ENCODE measurements around the gene FAH. TPM values are rescaled to one million over a fixed set of nuclear protein-coding genes. Genes with fewer than 3 reads are reported as not detected.

The FAH gene
- total and polyA plus RNA-seq, 5 experiments from 2014 or later: 5.3 to 9.3 (median 6.2) TPM

GRCh38 chr15:80194186-80194585, 41.4 kb downstream of the FAH start:
- Mint-ChIP-seq H3K4me1 (no peaks in the 10 kb centered on the region), H3K27ac (no peak overlapping the region), H3K27me3 (peaks cover 0 to 9% (median 0%) of the 10 kb centered on the region in 5 donors), H3K36me3 (no peaks in the 10 kb centered on the region), H3K4me3 (no peak overlapping the region), H3K9me3 (no peaks in the 10 kb centered on the region)
- ATAC-seq (no peak), DNase-seq (no peak)
- POLR2A ChIA-PET: no interaction called here

- H3K27me3 Mint-ChIP-seq: peaks cover 0 to 17% (median 3%) of the 10 kb centered on the region in 5 donors
- no peaks in the 10 kb centered on the region for H3K36me3 Mint-ChIP-seq
- H3K4me3 Mint-ChIP-seq: no peak overlapping the region
- ATAC-seq (no peak), DNase-seq (no peak)
- POLR2A ChIA-PET: no interaction called here
- no peak overlapping the region for H3K27ac Mint-ChIP-seq
- H3K4me1 Mint-ChIP-seq: no peaks in the 10 kb centered on the region
- H3K9me3 Mint-ChIP-seq: no peaks in the 10 kb centered on the region
Measured at GRCh38 chr15:80194914-80195313, 42.1 kb downstream of the FAH start.

- no peaks in the 10 kb centered on the region for H3K9me3 Mint-ChIP-seq
- no peaks in the 10 kb centered on the region for H3K36me3 Mint-ChIP-seq
- H3K4me1 Mint-ChIP-seq: no peaks in the 10 kb centered on the region
- H3K27ac Mint-ChIP-seq: no peak overlapping the region
- H3K27me3 Mint-ChIP-seq: peaks cover 7 to 32% (median 14%) of the 10 kb centered on the region in 5 donors
- no peak overlapping the region for H3K4me3 Mint-ChIP-seq
- POLR2A ChIA-PET: no interaction called here
- no peak for ATAC-seq
- DNase-seq: no peak
Measured at GRCh38 chr15:80199366-80199765, 46.6 kb downstream of the FAH start.

- Mint-ChIP-seq H3K27me3 (peaks cover 7 to 32% (median 15%) of the 10 kb centered on the region in 5 donors), H3K9me3 (no peaks in the 10 kb centered on the region), H3K4me1 (no peaks in the 10 kb centered on the region), H3K36me3 (no peaks in the 10 kb centered on the region), H3K27ac (no peak overlapping the region), H3K4me3 (no peak overlapping the region)
- no peak for DNase-seq
- ATAC-seq: no peak
- POLR2A ChIA-PET: no interaction called here
Measured at GRCh38 chr15:80199869-80200268, 47.1 kb downstream of the FAH start.

- peaks cover 7 to 44% (median 16%) of the 10 kb centered on the region in 5 donors for H3K27me3 Mint-ChIP-seq
- H3K27ac Mint-ChIP-seq: no peak overlapping the region
- ATAC-seq: no peak
- H3K36me3 Mint-ChIP-seq: no peaks in the 10 kb centered on the region
- no peak for DNase-seq
- POLR2A ChIA-PET: no interaction called here
- H3K4me3 Mint-ChIP-seq: no peak overlapping the region
- H3K9me3 Mint-ChIP-seq: no peaks in the 10 kb centered on the region
- no peaks in the 10 kb centered on the region for H3K4me1 Mint-ChIP-seq
Measured at GRCh38 chr15:80201256-80202015, 48.6 kb downstream of the FAH start.

- POLR2A ChIA-PET: no interaction called here
- H3K27ac Mint-ChIP-seq: no peak overlapping the region
- H3K36me3 Mint-ChIP-seq: no peaks in the 10 kb centered on the region
- no peak for ATAC-seq
- no peaks in the 10 kb centered on the region for H3K9me3 Mint-ChIP-seq
- DNase-seq: no peak
- H3K27me3 Mint-ChIP-seq: peaks cover 9 to 49% (median 18%) of the 10 kb centered on the region in 5 donors
- no peak overlapping the region for H3K4me3 Mint-ChIP-seq
- H3K4me1 Mint-ChIP-seq: no peaks in the 10 kb centered on the region
Measured at GRCh38 chr15:80202016-80202315, 49.2 kb downstream of the FAH start.

GRCh38 chr15:80202641-80203360, 50.0 kb downstream of the FAH start:
- no peaks in the 10 kb centered on the region for H3K36me3 Mint-ChIP-seq

GRCh38 chr15:80203361-80203885, 50.6 kb downstream of the FAH start:
- no peaks in the 10 kb centered on the region for H3K9me3 Mint-ChIP-seq
- POLR2A ChIA-PET: no interaction called here
- ATAC-seq (no peak), DNase-seq (no peak)
- H3K36me3 Mint-ChIP-seq: no peaks in the 10 kb centered on the region
- H3K4me1 Mint-ChIP-seq: no peaks in the 10 kb centered on the region
- H3K27ac Mint-ChIP-seq: no peak overlapping the region
- H3K27me3 Mint-ChIP-seq: peaks cover 13 to 57% (median 18%) of the 10 kb centered on the region in 5 donors
- H3K4me3 Mint-ChIP-seq: no peak overlapping the region

More at GRCh38 chr15:80202641-80203360, 50.0 kb downstream of the FAH start:
- H3K9me3 Mint-ChIP-seq: no peaks in the 10 kb centered on the region
- peaks cover 10 to 57% (median 18%) of the 10 kb centered on the region in 5 donors for H3K27me3 Mint-ChIP-seq
- POLR2A ChIA-PET: no interaction called here
- no peaks in the 10 kb centered on the region for H3K4me1 Mint-ChIP-seq
- DNase-seq (no peak), ATAC-seq (no peak)
- no peak overlapping the region for H3K27ac Mint-ChIP-seq
- no peak overlapping the region for H3K4me3 Mint-ChIP-seq

- no peak for ATAC-seq
- Mint-ChIP-seq H3K36me3 (no peaks in the 10 kb centered on the region), H3K4me1 (no peaks in the 10 kb centered on the region), H3K9me3 (no peaks in the 10 kb centered on the region), H3K27me3 (peaks cover 13 to 52% (median 17%) of the 10 kb centered on the region in 5 donors), H3K27ac (no peak overlapping the region), H3K4me3 (no peak overlapping the region)
- no peak for DNase-seq
- POLR2A ChIA-PET: no interaction called here
Measured at GRCh38 chr15:80204231-80204630, 51.4 kb downstream of the FAH start.

GRCh38 chr15:80207887-80208286, 55.1 kb downstream of the FAH start:
- POLR2A ChIA-PET: no interaction called here
- DNase-seq (no peak), ATAC-seq (no peak)
- H3K36me3 Mint-ChIP-seq: no peaks in the 10 kb centered on the region
- peaks cover 8 to 52% (median 16%) of the 10 kb centered on the region in 5 donors for H3K27me3 Mint-ChIP-seq
- H3K9me3 Mint-ChIP-seq: no peaks in the 10 kb centered on the region
- H3K4me3 Mint-ChIP-seq: no peak overlapping the region
- no peaks in the 10 kb centered on the region for H3K4me1 Mint-ChIP-seq
- no peak overlapping the region for H3K27ac Mint-ChIP-seq

GRCh38 chr15:80208758-80209734, 56.2 kb downstream of the FAH start:
- H3K36me3 Mint-ChIP-seq: no peaks in the 10 kb centered on the region
- no peak overlapping the region for H3K4me3 Mint-ChIP-seq
- POLR2A ChIA-PET: no interaction called here
- ATAC-seq (no peak), DNase-seq (no peak)
- H3K4me1 Mint-ChIP-seq: no peaks in the 10 kb centered on the region
- peaks cover 13 to 55% (median 23%) of the 10 kb centered on the region in 5 donors for H3K27me3 Mint-ChIP-seq
- no peaks in the 10 kb centered on the region for H3K9me3 Mint-ChIP-seq
- H3K27ac Mint-ChIP-seq: no peak overlapping the region

GRCh38 chr15:80210611-80211573, 58.1 kb downstream of the FAH start:
- peaks cover 14 to 49% (median 27%) of the 10 kb centered on the region in 5 donors for H3K27me3 Mint-ChIP-seq
- H3K36me3 Mint-ChIP-seq: no peaks in the 10 kb centered on the region
- POLR2A ChIA-PET: no interaction called here
- H3K4me3 Mint-ChIP-seq: no peak overlapping the region
- ATAC-seq (no peak), DNase-seq (no peak)
- H3K4me1 Mint-ChIP-seq: no peaks in the 10 kb centered on the region
- no peaks in the 10 kb centered on the region for H3K9me3 Mint-ChIP-seq
- no peak overlapping the region for H3K27ac Mint-ChIP-seq

Measured in naive thymus-derived CD8-positive, alpha-beta T cell (primary cell).